Gastrocnemius medialis (tissue), 4 donors: ENCODE data around the gene GABPB2.
A peak's percentile ranks its signal among the peaks of the same experiment; 100 is the strongest.

ENCODE experiments used
- CTCF ChIP-seq, 5 experiments: fragments of 450-650 bp in 3 of 5; fragments of 200-600 bp in 2 of 5; sonication (generic) in 2 of 5; IDR thresholded peaks in 4 of 5; conservative IDR thresholded peaks in 1 of 5; 1 replicate in 4 of 5; 2 replicates in 1 of 5; pipeline ENCODE4 v1.5.1; 2016 to 2019; ENCODE audit warnings: antibody characterized with exemption in 5 of 5, mild to moderate bottlenecking in 3 of 5, moderate library complexity in 3 of 5
- POLR2A ChIP-seq, 2 donors: fragments of 450-650 bp; IDR thresholded peaks; one replicate each; pipeline ENCODE4 v1.6.1; 2017; ENCODE audit warnings: antibody characterized with exemption in 2 of 2, mild to moderate bottlenecking in 2 of 2, moderate library complexity in 2 of 2

DNA sequence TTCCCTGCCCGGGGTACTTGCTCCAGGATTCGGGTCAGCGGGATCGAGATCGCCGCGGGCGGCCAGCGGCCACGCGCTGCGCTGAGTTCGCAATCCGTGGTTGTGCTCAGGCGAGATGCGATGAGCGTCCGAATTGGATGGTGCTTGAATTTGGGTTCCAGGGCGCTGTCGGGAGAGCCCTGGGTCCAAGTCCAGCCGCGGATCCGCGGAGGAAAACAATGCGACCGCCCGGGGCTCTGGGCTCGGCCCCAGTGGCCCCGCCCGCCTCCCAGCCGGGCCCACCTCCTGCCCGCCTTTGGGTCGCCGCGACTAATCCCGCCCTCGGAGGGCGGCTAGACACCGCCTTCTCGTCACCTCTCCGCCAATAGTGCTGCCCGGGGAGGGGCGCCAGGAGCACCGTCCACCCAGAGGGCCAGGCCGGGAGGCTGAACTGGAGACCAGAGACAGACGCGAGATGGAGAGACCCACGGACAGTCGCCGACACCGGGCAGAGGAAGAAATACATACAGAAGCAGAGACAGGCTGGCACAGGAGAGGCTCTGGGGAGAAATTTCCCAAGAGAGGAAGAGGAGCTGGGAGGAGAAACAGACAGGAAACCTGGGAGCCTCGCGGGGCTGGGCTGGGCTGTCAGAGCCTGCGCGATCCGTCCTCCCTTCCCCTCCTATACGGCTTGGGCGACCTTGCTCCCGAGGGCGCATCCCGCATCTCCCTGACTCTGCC, 76.0 kb downstream of the GABPB2 start, which contains the start of gene SEMA6C:
- TF ChIP-seq CTCF (IDR thresholded peaks at IDR 0.05 in 4 of 5, conservative IDR thresholded peaks at IDR 0.05 in 1 of 5), result peak in 1 of 5 experiments; percentile 8
- TF ChIP-seq POLR2A (IDR thresholded peaks at IDR 0.05), result peak; percentile 97 to 98
